ENCODE measurements around the gene PVALEF.

Gene PVALEF

DNA sequence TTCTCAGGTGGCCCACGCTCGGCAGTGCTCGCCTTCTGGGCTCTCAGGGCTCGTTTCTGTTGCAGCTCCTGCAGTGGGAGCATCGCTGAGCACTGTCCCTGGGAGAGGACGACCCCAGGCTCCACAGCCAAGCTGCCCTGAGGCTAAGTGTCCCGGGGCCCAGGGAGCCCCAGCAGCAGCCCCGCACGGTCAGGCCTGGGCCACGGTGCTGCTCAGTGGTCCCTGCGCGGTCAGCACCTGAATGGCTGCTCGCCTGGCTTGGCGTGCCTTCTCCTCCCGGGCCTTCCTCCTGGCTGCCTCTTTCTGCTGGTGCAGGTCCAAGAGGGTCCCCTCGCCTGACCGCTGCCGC lies 34.1 kb downstream of the PVALEF start:
- DNase-seq = no peak

DNA sequence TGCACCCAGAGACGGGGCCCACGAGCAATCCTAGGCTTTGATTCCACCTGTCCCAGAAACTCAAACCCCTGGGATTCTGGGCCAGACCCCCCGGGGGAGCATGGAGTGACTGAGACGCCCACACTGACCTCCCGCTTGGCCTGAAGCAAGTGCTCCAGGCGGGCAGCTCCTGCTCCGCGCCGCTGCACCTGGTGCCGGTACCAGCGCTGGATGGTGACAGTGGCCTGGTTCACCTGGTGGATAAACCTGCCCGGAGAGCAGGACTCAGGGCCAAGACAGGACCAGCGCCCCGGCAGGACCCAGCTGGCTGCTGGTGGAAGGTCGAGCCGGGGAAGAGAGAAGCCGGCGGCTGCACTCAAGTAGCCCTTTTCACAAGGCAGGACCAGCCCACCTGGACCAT lies 34.9 kb downstream of the PVALEF start:
- DNase-seq = no peak

DNA sequence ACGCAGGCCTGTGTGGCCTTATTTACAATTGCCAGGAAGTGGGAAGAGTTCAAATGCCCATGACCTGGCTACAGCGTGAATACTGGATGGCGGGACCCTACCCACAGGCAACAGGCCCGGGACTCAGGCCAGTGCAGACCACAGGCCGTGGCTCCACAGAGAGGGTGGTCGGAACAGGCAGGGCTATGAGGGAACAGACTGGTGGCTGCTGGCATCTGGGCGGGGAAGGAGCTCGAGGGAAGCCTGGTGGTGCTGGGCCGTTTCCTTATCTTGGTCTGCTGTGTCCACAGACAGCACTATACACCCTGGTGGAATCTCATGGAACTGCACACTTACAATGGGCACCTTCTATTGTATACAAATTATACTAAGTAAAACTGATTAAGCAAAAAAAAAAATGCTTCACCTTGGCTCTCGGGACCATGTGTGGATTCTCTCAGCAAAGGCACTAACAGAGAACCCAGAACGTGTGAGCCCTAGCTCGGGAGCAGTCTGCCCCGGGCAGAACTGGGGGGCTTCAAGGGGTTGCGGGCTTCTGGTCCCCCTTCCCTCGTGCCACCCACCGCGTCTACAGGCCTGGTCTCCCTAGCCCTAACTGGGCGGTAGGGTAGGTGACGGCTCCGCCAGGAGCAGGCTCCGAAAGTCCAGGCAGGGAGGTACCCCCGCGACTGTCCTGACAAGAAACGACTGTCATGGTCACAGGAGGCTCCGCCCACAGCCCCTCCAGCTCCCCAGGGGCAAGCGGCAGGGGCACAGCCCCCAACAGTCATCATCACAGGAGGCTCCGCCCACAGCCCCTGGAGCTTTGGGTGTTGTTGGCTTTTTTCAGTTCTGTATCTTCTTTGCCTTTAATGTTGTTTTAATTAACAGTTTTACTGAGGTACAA lies 35.6 kb downstream of the PVALEF start:
- DNase-seq = peak; percentile 73

DNA sequence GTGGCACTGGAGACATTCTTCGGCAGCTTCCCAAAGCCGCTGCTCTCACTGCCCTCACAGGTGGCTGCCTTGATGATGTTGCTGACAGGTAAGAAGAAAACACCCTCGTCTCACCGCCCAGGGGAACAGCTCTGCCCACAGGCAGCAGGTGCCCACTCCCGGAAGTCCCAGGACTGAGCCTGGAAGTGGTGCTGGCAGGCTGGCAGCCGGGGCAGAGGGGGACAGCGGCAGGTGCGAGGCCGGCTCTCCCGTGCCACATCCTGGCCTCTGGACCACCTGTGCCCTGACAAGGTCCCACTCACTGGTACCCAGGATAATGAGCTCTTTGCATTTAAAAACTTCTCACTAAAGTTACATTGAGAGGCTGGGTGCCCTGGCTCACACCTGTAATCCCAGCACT lies 37.0 kb downstream of the PVALEF start:
- no peak for DNase-seq

DNA sequence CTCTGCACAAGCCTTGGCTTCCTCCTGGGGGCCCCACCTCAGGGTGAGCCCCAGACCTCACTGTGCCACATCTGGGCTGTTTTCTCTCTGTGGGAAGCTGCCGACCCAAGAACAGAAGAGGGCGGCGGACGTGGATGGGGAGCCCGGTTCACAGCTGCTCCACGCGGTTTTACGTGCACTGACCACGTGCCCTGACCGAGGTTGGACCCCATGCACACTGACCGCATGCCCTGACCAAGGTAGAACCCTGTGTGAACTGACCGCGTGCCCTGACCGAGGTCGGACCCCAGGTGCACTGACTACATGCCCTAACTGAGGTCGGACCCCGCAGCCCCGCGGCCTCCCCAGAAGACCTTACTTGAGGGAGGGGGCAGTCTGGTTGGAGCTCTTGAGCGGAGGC lies 37.8 kb downstream of the PVALEF start:
- DNase-seq = no peak

DNA sequence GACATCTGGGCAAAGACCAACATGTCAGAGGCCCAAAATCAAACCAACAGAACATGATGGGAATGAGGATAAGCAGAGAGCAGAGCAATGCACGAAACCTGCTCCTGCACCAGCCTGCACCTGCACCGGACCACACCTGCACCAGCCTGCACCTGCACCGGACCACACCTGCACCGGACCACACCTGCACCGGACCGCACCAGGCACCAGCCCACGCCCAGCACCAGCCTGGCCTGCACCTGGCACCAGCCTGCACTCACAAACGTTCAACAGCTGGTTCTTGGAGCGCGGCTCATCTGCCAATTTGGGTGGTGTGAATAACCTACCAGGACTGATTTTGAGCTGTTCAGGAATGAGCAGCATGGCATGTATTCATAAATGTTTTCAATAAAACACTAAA lies 39.3 kb downstream of the PVALEF start:
- no peak for DNase-seq

DNA sequence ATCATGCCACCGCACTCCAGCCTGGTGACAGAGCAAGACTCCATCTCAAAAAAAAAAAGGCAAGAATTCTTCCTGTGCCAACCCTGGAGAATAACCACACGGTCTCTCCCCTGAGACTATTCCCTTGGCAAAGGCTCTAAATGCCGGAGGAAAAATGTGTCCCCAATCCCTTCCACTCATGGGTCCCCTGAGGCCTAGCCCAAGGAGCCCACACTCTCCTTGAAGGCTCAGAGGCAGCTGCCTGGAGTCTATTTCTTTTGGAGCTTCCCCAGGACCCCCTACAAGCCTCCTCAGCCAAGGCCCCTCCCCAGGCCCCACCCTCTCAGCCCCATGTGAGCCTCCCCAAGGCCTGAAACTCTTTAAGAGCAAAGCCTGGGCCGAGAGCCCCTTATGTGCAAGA lies 40.9 kb downstream of the PVALEF start:
- DNase-seq = no peak

DNA sequence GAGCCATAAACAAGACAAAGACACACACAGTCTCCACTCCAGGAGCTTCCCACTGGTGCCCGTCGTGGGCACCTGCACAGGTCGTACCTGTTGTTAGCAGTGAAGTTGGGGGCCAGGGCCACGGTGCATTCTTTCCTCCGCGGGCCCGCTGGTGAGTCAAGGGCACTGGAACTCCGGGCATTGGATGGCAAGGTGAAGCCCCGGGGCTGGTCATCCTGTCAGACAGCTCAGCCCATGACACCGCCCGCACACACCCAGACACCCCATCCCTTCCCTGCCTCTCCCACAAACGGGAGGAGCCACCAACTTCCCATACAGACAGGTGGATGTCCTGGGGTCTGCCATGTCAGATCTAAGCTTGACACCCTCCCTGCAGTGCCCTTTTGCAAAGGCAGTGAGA lies 41.4 kb downstream of the PVALEF start:
- no peak for DNase-seq

DNA sequence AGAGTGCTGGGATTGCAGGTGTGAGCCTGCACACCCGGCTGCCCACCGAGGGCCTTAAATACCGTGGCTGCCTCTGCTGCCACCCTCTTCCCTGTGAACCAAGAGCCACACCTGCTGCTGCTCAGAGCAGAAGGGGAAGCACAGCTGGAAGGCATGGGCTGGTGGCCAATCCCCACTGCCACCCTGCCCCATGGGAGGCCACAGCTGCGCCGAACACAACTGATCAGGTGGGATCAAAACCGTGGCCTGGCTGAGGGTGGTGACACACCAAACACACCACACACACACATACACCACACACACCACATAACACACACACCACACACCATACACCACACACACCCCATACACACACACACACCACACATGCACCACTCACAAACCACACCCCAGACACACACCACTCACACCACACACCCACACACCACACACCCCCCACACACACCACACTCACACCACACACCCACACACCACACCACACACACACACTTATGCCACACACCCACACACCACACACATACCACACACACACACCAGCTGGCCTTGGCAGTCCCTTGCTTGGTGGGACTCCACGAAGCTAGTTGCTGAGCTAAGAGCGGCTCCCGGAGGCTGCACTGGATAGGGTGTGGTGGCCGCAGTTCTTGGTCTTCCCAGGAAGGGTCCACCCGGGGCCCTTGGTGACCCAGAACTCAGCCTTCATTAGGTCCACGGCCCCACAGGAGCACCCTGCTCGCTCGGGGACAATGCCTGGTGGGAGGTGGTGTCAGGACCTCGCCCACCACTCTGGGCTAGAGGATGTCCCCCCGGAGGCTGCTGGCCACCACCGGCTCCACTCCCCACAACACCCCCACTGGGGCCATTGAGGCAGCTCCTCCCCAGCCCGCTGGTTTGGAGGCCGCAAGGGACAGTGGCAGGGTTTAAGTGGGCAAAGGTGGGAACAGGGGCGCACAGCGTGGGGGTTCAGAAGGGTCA lies 42.6 kb downstream of the PVALEF start:
- peak; percentile 50 for DNase-seq

DNA sequence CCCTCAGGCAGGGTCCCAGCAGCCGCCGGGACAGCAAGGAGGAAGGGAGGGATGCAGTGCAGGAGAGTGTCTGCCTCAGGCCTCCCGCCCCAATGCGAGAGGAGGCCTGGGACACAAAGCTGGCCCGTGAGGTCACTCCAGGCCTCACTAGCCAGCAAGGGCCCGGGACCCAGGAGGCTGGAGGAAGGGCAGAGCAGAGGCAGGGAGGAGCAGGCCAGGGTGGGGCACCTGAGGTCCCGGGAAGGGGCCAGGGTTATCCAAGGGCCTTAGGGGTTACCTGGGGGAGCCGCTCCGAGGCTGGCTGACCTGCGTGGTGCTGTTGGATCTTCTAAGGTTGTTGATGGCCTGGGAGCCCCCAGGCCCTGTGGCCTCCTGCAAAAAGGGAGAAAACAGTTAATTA lies 43.3 kb downstream of the PVALEF start:
- DNase-seq = no peak

DNA sequence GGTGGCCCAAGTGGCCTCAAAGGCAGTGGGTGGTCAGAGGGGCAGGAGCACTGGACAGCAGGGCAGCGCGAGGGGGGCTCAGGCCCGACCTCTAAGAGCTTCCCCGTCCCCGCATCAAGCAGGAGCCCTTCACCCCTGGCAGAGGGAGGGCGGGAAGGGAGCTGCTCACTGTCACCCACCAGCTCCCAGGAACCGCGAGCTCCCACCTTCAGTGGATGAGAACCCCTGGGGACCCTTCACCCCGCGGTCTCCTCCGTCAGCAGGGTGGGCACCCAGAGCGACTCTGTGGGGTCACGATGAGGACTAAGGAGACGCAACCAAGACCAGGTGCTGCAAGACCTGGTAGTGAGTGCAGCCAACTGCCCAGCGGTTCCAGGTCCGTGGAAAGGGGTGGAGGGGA lies 43.8 kb downstream of the PVALEF start:
- DNase-seq = no peak

DNA sequence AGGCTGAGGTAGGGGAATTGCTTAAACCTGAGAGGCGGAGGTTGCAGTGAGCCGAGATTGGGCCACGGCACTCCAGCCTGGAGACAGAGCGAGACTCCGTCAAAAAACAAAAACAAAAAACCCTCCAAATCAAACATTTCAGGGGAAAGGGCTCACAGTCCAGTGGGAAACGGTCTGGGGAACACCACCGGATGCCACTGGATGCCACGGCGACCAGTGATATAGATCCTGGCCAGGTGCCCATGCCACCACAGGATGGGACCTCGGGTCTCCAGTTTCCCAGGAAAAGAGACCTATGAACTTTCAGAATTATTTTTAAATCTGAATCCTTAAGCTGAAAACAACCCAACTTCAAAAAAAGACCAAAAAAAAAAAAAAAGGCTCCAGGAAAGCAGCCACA lies 45.2 kb downstream of the PVALEF start:
- no peak for DNase-seq

DNA sequence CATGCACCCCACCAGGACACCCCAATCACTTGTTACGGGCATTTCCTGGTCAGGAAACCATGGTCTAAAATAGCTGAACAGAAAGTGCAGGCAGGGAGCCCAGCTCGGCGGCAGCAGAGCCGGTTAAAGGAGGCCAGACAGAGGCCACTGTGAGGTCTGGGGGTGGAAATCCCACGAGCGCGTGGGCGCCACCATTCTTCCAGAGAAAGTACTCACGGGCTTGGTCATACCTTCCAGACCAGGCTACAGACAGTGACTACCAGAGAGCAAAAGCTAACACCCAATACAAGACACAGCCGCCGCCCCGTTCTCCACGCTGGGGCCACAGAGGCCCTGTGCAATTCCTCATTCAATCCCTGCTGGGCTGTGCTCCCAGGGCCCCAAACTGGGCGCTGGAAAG lies 45.6 kb downstream of the PVALEF start:
- peak; percentile 9 for DNase-seq

DNA sequence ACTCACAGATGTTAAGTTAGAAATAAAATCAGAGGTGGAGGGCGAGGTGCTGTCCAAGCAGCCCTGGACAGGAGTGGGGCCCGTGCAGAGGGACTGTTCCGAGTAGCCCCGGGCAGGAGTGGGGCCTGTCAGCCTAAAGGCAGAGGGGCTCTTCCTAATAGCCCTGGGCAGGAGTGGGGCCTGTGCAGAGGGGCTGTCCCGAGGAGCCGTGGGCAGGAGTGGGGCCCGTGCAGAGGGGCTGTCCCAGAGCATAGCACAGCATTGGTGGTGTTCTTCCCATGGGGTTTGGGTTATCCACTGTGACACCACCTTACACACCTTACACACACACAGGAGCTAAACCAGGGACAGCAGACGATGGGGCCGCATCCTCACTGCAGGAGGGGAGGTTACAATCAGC lies 47.1 kb downstream of the PVALEF start:
- no peak for DNase-seq

DNA sequence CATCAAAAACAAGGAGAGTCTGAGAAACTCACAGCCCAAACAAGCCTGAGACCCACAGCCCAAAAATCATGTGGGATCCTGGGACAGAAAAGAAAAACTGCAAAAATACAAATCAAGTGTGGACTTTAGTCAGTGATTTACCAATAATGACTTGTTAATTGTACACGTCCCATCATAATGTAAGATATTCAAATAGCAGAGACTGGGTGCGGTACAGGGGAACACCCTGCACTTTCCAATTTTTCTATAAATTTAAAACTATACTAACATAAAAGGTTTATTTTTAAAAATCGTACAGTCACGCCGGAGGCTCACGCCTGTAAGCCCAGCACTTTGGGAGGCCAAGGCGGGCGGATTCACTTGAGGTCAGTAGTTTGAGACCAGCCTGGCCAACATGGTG lies 48.7 kb downstream of the PVALEF start:
- no peak for DNase-seq

DNA sequence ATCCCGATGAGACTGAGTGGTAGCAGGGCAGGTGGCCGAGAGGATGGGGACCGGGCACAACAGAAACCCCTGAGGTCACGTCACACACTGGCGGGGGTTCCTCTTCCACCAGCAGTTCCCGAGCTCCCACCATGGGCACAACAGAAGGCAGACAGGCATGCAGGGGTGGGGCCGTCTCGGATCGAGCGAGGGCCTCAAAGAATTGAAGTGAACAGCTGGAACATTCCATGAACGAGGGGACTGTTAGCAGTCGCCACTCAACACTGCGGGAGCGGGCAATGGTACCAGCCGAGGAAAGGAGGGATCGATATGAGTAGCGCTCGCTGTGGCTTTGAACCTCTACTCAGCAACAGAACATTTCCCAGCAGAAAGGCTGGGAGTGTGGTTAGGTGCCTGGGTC lies 52.2 kb downstream of the PVALEF start:
- DNase-seq = peak; percentile 3

DNA sequence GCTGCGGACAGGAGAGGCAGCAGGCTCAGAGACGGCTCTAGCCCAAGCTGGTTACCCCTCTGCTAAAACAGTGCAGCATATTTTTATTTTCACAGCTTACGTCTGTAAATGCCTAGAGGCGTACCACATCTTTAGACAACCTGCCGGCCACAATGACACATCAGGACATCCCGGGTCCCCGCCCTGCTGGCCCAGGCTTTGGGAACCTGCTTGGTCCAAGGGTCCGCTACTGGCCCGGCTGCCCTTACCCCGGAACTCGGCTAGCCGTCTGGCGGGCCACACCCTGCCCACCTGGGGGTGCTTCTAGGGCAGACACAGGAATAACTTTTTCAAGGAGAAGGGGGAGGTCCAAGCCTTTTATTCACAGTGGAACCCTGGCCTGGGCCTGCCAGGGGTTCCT lies 53.2 kb downstream of the PVALEF start:
- DNase-seq = no peak

DNA sequence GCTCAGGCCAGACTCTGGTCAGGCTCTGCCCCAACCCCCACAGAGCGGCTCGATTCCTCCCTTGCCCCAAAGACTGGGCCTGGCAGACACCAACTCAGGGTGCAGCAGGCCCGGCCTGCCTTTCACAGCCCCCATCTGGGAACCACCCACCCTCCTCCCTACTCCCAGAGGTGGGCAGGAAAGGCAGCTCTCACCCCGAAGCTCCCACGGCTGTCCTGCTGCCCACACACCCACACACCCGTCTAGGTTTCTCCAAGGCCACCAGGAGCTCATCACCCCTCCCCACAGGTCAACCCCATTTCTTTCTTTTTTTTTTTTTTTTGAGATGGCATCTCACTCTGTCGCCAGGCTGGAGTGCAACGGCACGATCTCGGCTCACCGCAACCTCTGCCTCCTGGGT lies 53.7 kb downstream of the PVALEF start:
- DNase-seq = no peak

DNA sequence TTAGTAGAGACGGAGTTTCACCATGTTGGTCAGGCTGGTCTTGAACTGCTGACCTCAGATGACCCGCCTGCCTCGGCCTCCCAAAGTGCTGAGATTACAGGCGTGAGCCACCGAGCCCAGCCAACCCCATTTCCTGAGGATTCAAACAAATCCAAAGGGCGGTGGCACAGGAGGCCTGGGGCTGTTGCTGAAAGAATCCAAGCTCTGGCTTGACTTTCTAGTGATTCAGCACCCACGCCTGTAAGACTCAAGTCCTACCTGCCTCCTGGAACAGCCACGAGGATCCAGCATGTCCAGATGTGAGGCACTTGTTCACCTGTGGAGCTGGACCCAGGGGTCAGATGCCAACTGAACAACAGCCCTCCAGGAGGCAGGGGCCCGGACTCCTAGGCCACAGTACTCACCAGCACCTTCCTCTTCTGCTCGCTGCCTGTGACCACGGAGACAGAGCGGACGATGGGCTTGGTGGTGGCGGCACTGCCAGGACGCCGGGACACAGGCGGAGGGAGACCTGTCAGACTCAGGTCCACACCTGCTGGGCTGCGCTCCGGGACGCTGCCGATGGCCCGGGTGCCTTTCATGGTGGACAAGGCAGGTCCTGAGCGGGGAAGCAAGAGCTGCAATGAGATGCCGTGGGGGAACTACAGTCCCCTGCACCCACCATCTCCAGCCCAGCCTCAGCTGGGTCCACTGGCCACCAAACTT lies 54.3 kb downstream of the PVALEF start:
- no peak for DNase-seq

DNA sequence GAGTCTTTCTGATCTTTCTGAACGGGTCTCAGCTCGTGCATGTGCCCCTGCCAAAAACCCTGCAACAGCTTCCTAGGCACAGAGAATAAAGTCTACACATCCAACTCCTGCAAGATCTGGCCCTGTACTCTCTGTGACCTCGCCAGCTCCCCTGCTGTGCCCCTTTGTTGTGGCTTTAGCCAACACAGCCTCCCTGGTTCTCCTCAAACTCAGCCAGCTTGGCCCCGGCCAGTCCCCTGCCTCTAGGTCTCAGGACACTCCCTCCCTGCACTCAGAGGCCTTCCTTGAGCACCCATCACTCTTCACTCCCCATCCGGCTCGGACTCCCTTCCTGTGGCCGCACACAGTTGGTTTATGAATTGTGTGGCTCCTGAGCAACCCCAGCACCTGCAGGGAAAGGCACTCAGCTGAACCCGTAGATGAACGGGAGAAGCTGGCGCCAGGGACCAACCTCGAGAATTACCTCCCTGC lies 56.1 kb downstream of the PVALEF start:
- DNase-seq = no peak

DNA sequence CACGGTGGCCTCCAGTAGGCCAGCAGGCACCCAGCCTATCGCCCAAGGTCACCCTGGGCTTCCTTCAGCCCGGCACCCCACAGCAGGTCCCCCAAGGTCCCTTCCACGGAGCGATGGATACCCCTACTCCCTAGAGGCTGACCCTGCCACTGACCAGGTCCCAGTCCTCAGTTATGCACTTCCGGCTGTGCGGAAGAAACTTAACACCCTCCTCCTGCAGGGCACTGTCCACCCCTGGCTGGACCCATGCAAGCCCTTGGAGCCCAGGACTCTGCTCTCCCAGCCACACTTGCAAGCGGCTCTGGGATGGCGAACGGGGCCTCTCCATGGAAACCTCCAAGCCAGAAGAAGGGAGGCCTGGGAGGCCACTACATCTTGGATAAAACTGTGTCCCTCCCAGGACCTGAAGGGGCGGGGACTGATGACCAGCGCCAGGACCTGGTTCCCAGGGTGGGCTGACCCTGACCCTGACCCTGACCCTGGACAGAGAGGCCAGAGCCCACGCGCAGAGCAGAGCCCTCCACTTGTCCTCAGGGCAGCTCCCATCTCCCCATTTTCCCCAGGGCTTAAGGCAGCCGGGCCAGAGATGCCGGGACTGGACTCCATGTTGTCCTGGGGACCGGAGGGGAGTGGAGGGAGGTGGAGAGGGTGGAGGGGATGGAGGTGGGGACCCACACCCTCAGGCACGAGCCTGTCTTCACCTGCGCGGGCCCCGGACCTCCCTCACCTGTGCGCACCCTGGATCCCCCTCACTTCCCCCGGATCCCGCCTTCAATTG lies 56.7 kb downstream of the PVALEF start:
- no peak for DNase-seq

DNA sequence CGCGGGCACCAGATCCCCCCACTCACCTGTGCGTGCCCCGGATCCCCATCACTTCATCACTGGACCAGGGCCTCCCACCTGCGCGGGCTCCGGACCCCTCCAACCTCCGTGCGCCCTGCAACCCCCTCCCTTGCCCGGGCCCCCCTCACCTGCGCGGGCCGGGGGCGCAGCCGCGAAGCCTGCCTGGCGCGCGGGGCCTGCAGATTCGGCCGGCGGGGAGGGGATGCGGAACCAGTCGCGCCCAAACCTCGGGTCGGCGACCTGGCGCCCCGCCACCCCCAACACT lies 57.3 kb downstream of the PVALEF start:
- DNase-seq = no peak

Data from MV-4-11 (cell line).